ENCODE measurements around the gene SLC4A5.

Gene SLC4A5

GRCh38 chr2:74261204-74261864, 81.9 kb downstream of the SLC4A5 start:
- Histone ChIP-seq H3K4me3 (ENCODE audit: low read length in 2 of 2) (no peak overlapping the region), H3K14ac (ENCODE audit: low read length) (no peak overlapping the region), H3K27me3 (ENCODE audit: control insufficient read depth in 3 of 3, insufficient read depth in 3 of 3, low read depth in 1 of 3, low read length in 3 of 3) (peaks cover 0 to 34% (median 0%) of the 10 kb centered on the region in 3 experiments), H4K8ac (ENCODE audit: low read depth, low read length) (no peak overlapping the region), H3K18ac (ENCODE audit: low read length) (no peak overlapping the region), H3K4me2 (ENCODE audit: insufficient read depth, low read length, poor library complexity, severe bottlenecking) (no peak overlapping the region), H3K23ac (ENCODE audit: low read depth, low read length, poor library complexity) (no peak overlapping the region), H3K9me3 (replicated peaks in 1 of 2; ENCODE audit: control insufficient read depth in 2 of 2, insufficient read depth in 1 of 2, low read depth in 1 of 2, low read length in 2 of 2) (no peaks in the 10 kb centered on the region), H3K4me1 (ENCODE audit: control insufficient read depth in 2 of 2, insufficient read depth in 1 of 2, low read depth in 1 of 2, low read length in 2 of 2) (peaks cover 0 to 1% of the 10 kb centered on the region in 2 donors), H4K91ac (ENCODE audit: low read depth, low read length, poor library complexity) (no peak overlapping the region), H2BK15ac (ENCODE audit: low read length) (no peak overlapping the region), H3K79me1 (ENCODE audit: low read depth, low read length) (no peaks in the 10 kb centered on the region), H2BK5ac (ENCODE audit: low read length) (no peak overlapping the region), H2BK12ac (ENCODE audit: low read length) (no peak overlapping the region), H3K4ac (ENCODE audit: low read length) (no peak overlapping the region), H2AK5ac (ENCODE audit: low read depth, low read length) (no peak overlapping the region), H2BK120ac (ENCODE audit: low read depth, low read length) (no peak overlapping the region), H3K36me3 (replicated peaks in 1 of 2; ENCODE audit: control insufficient read depth in 2 of 2, insufficient read depth in 2 of 2, low read length in 2 of 2) (no peaks in the 10 kb centered on the region), H3K9ac (ENCODE audit: low read depth, low read length, poor library complexity) (no peak overlapping the region), H2AFZ (ENCODE audit: low read length) (peak overlapping the region; percentile 15), H3K27ac (replicated peaks; ENCODE audit: low read length) (no peak overlapping the region)
- no CpG with 5 or more reads among the region's 6 CpGs for WGBS, 2 donors (ENCODE audit: extremely low coverage in 2 of 2, insufficient read length in 2 of 2, insufficient replicate concordance in 1 of 2)
- peak; percentile 5 for DNase-seq (ENCODE audit: low spot score)

GRCh38 chr2:74260495-74260894, 82.7 kb downstream of the SLC4A5 start:
- DNase-seq (ENCODE audit: low spot score) = no peak
- Histone ChIP-seq H3K79me1 (ENCODE audit: low read depth, low read length) (no peaks in the 10 kb centered on the region), H3K18ac (ENCODE audit: low read length) (no peak overlapping the region), H2BK5ac (ENCODE audit: low read length) (no peak overlapping the region), H3K27me3 (ENCODE audit: control insufficient read depth in 3 of 3, insufficient read depth in 3 of 3, low read depth in 1 of 3, low read length in 3 of 3) (peaks cover 0 to 28% (median 0%) of the 10 kb centered on the region in 3 experiments), H3K4me3 (ENCODE audit: low read length in 2 of 2) (no peak overlapping the region), H3K27ac (replicated peaks; ENCODE audit: low read length) (no peak overlapping the region), H3K4ac (ENCODE audit: low read length) (no peak overlapping the region), H2AFZ (ENCODE audit: low read length) (peak overlapping the region; percentile 8), H3K4me1 (ENCODE audit: control insufficient read depth in 2 of 2, insufficient read depth in 1 of 2, low read depth in 1 of 2, low read length in 2 of 2) (peaks cover 0 to 1% of the 10 kb centered on the region in 2 donors), H2BK12ac (ENCODE audit: low read length) (no peak overlapping the region), H3K9ac (ENCODE audit: low read depth, low read length, poor library complexity) (no peak overlapping the region), H3K23ac (ENCODE audit: low read depth, low read length, poor library complexity) (no peak overlapping the region), H2BK15ac (ENCODE audit: low read length) (no peak overlapping the region), H4K8ac (ENCODE audit: low read depth, low read length) (no peak overlapping the region), H2BK120ac (ENCODE audit: low read depth, low read length) (no peak overlapping the region), H3K9me3 (replicated peaks in 1 of 2; ENCODE audit: control insufficient read depth in 2 of 2, insufficient read depth in 1 of 2, low read depth in 1 of 2, low read length in 2 of 2) (no peaks in the 10 kb centered on the region), H2AK5ac (ENCODE audit: low read depth, low read length) (no peak overlapping the region), H4K91ac (ENCODE audit: low read depth, low read length, poor library complexity) (no peak overlapping the region), H3K14ac (ENCODE audit: low read length) (no peak overlapping the region), H3K4me2 (ENCODE audit: insufficient read depth, low read length, poor library complexity, severe bottlenecking) (no peak overlapping the region), H3K36me3 (replicated peaks in 1 of 2; ENCODE audit: control insufficient read depth in 2 of 2, insufficient read depth in 2 of 2, low read length in 2 of 2) (no peaks in the 10 kb centered on the region)
- WGBS, 2 donors (ENCODE audit: extremely low coverage in 2 of 2, insufficient read length in 2 of 2, insufficient replicate concordance in 1 of 2) = no CpG with 5 or more reads among the region's 2 CpGs

GRCh38 chr2:74259733-74260132, 83.5 kb downstream of the SLC4A5 start:
- no peaks in the 10 kb centered on the region for H3K9me3 ChIP-seq (replicated peaks in 1 of 2; ENCODE audit: control insufficient read depth in 2 of 2, insufficient read depth in 1 of 2, low read depth in 1 of 2, low read length in 2 of 2)
- no peak overlapping the region for H2BK12ac ChIP-seq (ENCODE audit: low read length)
- no peak overlapping the region for H2BK5ac ChIP-seq (ENCODE audit: low read length)
- H3K27ac ChIP-seq (replicated peaks; ENCODE audit: low read length) = no peak overlapping the region
- H3K4me1 ChIP-seq (ENCODE audit: control insufficient read depth in 2 of 2, insufficient read depth in 1 of 2, low read depth in 1 of 2, low read length in 2 of 2) = peaks cover 0 to 1% of the 10 kb centered on the region in 2 donors
- H3K14ac ChIP-seq (ENCODE audit: low read length) = no peak overlapping the region
- H2AK5ac ChIP-seq (ENCODE audit: low read depth, low read length) = no peak overlapping the region
- no peak overlapping the region for H2AFZ ChIP-seq (ENCODE audit: low read length)
- H4K91ac ChIP-seq (ENCODE audit: low read depth, low read length, poor library complexity) = no peak overlapping the region
- no peak overlapping the region for H3K23ac ChIP-seq (ENCODE audit: low read depth, low read length, poor library complexity)
- no peaks in the 10 kb centered on the region for H3K36me3 ChIP-seq (replicated peaks in 1 of 2; ENCODE audit: control insufficient read depth in 2 of 2, insufficient read depth in 2 of 2, low read length in 2 of 2)
- H3K18ac ChIP-seq (ENCODE audit: low read length) = no peak overlapping the region
- H3K4ac ChIP-seq (ENCODE audit: low read length) = no peak overlapping the region
- H3K27me3 ChIP-seq (ENCODE audit: control insufficient read depth in 3 of 3, insufficient read depth in 3 of 3, low read depth in 1 of 3, low read length in 3 of 3) = peaks cover 0 to 24% (median 0%) of the 10 kb centered on the region in 3 experiments
- no peak for DNase-seq (ENCODE audit: low spot score)
- H3K4me2 ChIP-seq (ENCODE audit: insufficient read depth, low read length, poor library complexity, severe bottlenecking) = no peak overlapping the region
- WGBS, 2 donors (ENCODE audit: extremely low coverage in 2 of 2, insufficient read length in 2 of 2, insufficient replicate concordance in 1 of 2) = no CpG with 5 or more reads among the region's 4 CpGs
- no peaks in the 10 kb centered on the region for H3K79me1 ChIP-seq (ENCODE audit: low read depth, low read length)
- H2BK120ac ChIP-seq (ENCODE audit: low read depth, low read length) = no peak overlapping the region
- H4K8ac ChIP-seq (ENCODE audit: low read depth, low read length) = no peak overlapping the region
- no peak overlapping the region for H2BK15ac ChIP-seq (ENCODE audit: low read length)
- H3K4me3 ChIP-seq (ENCODE audit: low read length in 2 of 2) = peak overlapping the region in 1 of 2 donors; percentile 13
- H3K9ac ChIP-seq (ENCODE audit: low read depth, low read length, poor library complexity) = no peak overlapping the region

- no peak overlapping the region for H3K14ac ChIP-seq (ENCODE audit: low read length)
- no peak overlapping the region for H2BK12ac ChIP-seq (ENCODE audit: low read length)
- H3K23ac ChIP-seq (ENCODE audit: low read depth, low read length, poor library complexity) = no peak overlapping the region
- no peak overlapping the region for H4K91ac ChIP-seq (ENCODE audit: low read depth, low read length, poor library complexity)
- peaks cover 0 to 20% (median 0%) of the 10 kb centered on the region in 3 experiments for H3K27me3 ChIP-seq (ENCODE audit: control insufficient read depth in 3 of 3, insufficient read depth in 3 of 3, low read depth in 1 of 3, low read length in 3 of 3)
- no peak overlapping the region for H3K27ac ChIP-seq (replicated peaks; ENCODE audit: low read length)
- H3K36me3 ChIP-seq (replicated peaks in 1 of 2; ENCODE audit: control insufficient read depth in 2 of 2, insufficient read depth in 2 of 2, low read length in 2 of 2) = no peaks in the 10 kb centered on the region
- DNase-seq (ENCODE audit: low spot score) = no peak
- peaks cover 0 to 1% of the 10 kb centered on the region in 2 donors for H3K4me1 ChIP-seq (ENCODE audit: control insufficient read depth in 2 of 2, insufficient read depth in 1 of 2, low read depth in 1 of 2, low read length in 2 of 2)
- H3K9me3 ChIP-seq (replicated peaks in 1 of 2; ENCODE audit: control insufficient read depth in 2 of 2, insufficient read depth in 1 of 2, low read depth in 1 of 2, low read length in 2 of 2) = no peaks in the 10 kb centered on the region
- no peaks in the 10 kb centered on the region for H3K79me1 ChIP-seq (ENCODE audit: low read depth, low read length)
- no peak overlapping the region for H2AK5ac ChIP-seq (ENCODE audit: low read depth, low read length)
- H2BK5ac ChIP-seq (ENCODE audit: low read length) = no peak overlapping the region
- no peak overlapping the region for H3K4me3 ChIP-seq (ENCODE audit: low read length in 2 of 2)
- no peak overlapping the region for H3K18ac ChIP-seq (ENCODE audit: low read length)
- WGBS, 2 donors (ENCODE audit: extremely low coverage in 2 of 2, insufficient read length in 2 of 2, insufficient replicate concordance in 1 of 2) = no CpG with 5 or more reads among the region's 3 CpGs
- no peak overlapping the region for H3K4ac ChIP-seq (ENCODE audit: low read length)
- H3K4me2 ChIP-seq (ENCODE audit: insufficient read depth, low read length, poor library complexity, severe bottlenecking) = no peak overlapping the region
- no peak overlapping the region for H2BK120ac ChIP-seq (ENCODE audit: low read depth, low read length)
- no peak overlapping the region for H3K9ac ChIP-seq (ENCODE audit: low read depth, low read length, poor library complexity)
- H2AFZ ChIP-seq (ENCODE audit: low read length) = no peak overlapping the region
- no peak overlapping the region for H2BK15ac ChIP-seq (ENCODE audit: low read length)
- H4K8ac ChIP-seq (ENCODE audit: low read depth, low read length) = no peak overlapping the region
Measured at GRCh38 chr2:74259191-74259590, 84.0 kb downstream of the SLC4A5 start.
